Neural cell (in vitro differentiated cells): ENCODE measurements around the gene ZNF521.

Experiments used
- CTCF ChIP-seq: fragments of 450-650 bp; IDR thresholded peaks from 2 replicates; pipeline ENCODE4 v1.5.1; 2014; ENCODE audit warnings: antibody characterized with exemption, mild to moderate bottlenecking, moderate library complexity; ENCODE audit not compliant: poor library complexity, severe bottlenecking
- EZH2 ChIP-seq: fragments of 200-600, 300-800 bp; shearing (Covaris generic), sonication (generic); IDR thresholded peaks from 2 replicates; pipeline ENCODE4 v1.6.1; 2014; ENCODE audit warnings: antibody characterized with exemption, low read length, borderline replicate concordance, mild to moderate bottlenecking; ENCODE audit not compliant: insufficient read depth, poor library complexity, severe bottlenecking
- MXI1 ChIP-seq: fragments of 450-650 bp; conservative IDR thresholded peaks from 2 replicates; pipeline ENCODE4 v1.6.1; 2014; ENCODE audit warnings: antibody characterized with exemption, mild to moderate bottlenecking; ENCODE audit not compliant: poor library complexity, severe bottlenecking
- SMC3 ChIP-seq: fragments of 450-650 bp; conservative IDR thresholded peaks from 2 replicates; pipeline ENCODE4 v1.6.1; 2014; ENCODE audit warnings: antibody characterized with exemption, mild to moderate bottlenecking, moderate library complexity; ENCODE audit not compliant: poor library complexity
- TAF1 ChIP-seq: IDR thresholded peaks from 2 replicates; pipeline ENCODE4 v1.6.1; 2012; ENCODE audit warnings: low read depth

DNA sequence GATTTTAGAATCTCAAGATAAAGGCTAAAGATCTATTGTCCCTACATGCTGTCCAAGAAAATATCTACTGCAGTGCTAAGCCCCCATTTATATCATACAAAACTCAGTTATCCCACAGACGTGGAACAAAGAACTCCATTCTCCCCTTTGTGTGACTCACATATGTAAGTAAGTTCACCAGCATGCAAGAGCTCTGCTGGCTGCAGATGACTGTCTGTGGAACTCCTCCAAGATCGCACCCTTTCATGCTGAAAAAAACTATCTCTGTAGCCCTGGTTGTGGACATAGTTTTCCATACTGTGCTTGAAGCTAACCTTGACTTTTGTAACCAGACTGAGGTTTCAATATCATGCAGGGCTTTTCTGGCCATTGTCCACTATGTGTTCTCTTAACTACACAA is 207.1 kb downstream of the ZNF521 start:
- TF ChIP-seq CTCF: no peak
- TF ChIP-seq EZH2: no peak
- no peak for TF ChIP-seq MXI1
- TF ChIP-seq TAF1: no peak
- TF ChIP-seq SMC3: no peak
